ENCODE data around the gene ARIH2. TPM values are rescaled to one million over a fixed set of nuclear protein-coding genes. Genes with fewer than 3 reads are reported as not detected.
A peak's percentile ranks its signal among the peaks of the same experiment; 100 is the strongest.

The ARIH2 gene
- total and polyA plus RNA-seq, 9 of the 15 experiments (the other 6 are each of a cell fraction or from before 2014, with no cell fraction given): 27.0 to 120 (median 108) TPM

DNA sequence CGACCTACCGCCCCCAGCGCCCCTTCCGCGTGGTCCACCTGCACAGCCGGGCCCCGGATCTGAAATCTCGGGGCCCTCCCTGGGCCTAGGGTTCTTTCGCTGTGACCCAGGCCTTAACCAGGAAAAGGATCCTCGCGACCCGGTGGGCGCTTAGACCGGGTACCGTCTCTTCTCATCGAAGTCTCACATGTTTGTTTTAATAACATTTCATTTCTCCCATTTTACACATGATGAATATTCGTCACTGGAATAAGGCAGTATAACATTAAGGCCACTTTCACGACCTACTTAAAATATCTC lies 100.0 kb downstream of the ARIH2 start:
- peaks cover 3% of the 10 kb centered on the region for H3K9me1 ChIP-seq (ENCODE audit: control insufficient read depth, insufficient read depth, low read length)
- H3K79me2 ChIP-seq (ENCODE audit: control insufficient read depth, insufficient read depth, low read length): peaks cover 57% of the 10 kb centered on the region
- ChIA-PET POLR2A (interaction anchor here (2.5 to 8.4 kb wide), 3 partner anchors 10 to 75 kb away, joined by 15 to 104 read pairs (median 31); partner anchors contain the start of genes IMPDH2, QRICH1 and WDR6), CTCF (ENCODE audit: low intra/inter-chr PET ratio) (no interaction called here)
- intact Hi-C loops (cut with micrococcal nuclease): no loop called here
- H3K4me1 ChIP-seq (replicated peaks in 1 of 2; ENCODE audit: control insufficient read depth in 2 of 2, insufficient read depth in 2 of 2, low read length in 2 of 2): peaks cover 8 to 50% of the 10 kb centered on the region in 2 experiments; a peak in 4 of 5 replicates
- DNase-seq (ENCODE audit: extremely low read depth in 1 of 4, low spot score in 3 of 4) (no peak), ATAC-seq (no peak), FAIRE-seq (no peak)
- H3K9ac ChIP-seq (ENCODE audit: insufficient read depth in 1 of 2, low read depth in 2 of 2, low read length in 2 of 2): peak overlapping the region; percentile 50 to 91
- TF ChIP-seq HEY1 (CRISPR knock-in tag; IDR thresholded peaks at IDR 0.05; ENCODE audit: borderline replicate concordance) (no peak), POLR2A (conservative IDR thresholded peaks at IDR 0.05) (peak; percentile 13; the same call in 1 of the 2 replicates), SUPT5H (IDR thresholded peaks at IDR 0.05) (peak; percentile 3; the same call in 1 of the 2 replicates), CBX2 (IDR thresholded peaks at IDR 0.05; ENCODE audit: insufficient read depth, low read length, poor library complexity, severe bottlenecking) (no peak), PHF8 (IDR thresholded peaks at IDR 0.05; ENCODE audit: borderline replicate concordance, low read length) (peak; percentile 26; the same call in 1 of the 2 replicates), GABPA (tag; conservative IDR thresholded peaks at IDR 0.05; ENCODE audit: low read depth) (peak; percentile 76), NFRKB (IDR thresholded peaks at IDR 0.05; ENCODE audit: low read depth) (no peak), ETV6 (IDR thresholded peaks at IDR 0.05; ENCODE audit: borderline replicate concordance in 1 of 2, low read depth in 2 of 2, low read length in 1 of 2) (no peak), ETV6 (CRISPR knock-in tag; IDR thresholded peaks at IDR 0.05; ENCODE audit: borderline replicate concordance) (no peak), NR2C2 (CRISPR knock-in tag; IDR thresholded peaks at IDR 0.05) (no peak), NR2C2 (tag; IDR thresholded peaks at IDR 0.05) (no peak)
- in situ Hi-C loops (cut with MboI): no loop called here
- no TSS peak for BruUV-seq (replicated peaks)
- WGBS (ENCODE audit: insufficient coverage, low coverage, missing lambda C conversion rate): under 1% methylated on average over 17 of the region's 18 CpGs
- H3K27ac ChIP-seq (ENCODE audit: extremely low read depth, low read depth, low read length): peak overlapping the region; percentile 99
- peak overlapping the region; percentile 63 for H2AFZ ChIP-seq (ENCODE audit: low read depth, low read length)
- H3K9me3 ChIP-seq (replicated peaks; ENCODE audit: control insufficient read depth, insufficient read depth, low read depth, low read length): no peaks in the 10 kb centered on the region
- peaks cover 42% of the 10 kb centered on the region; the same call in 2 of the 3 replicates for H3K36me3 ChIP-seq (ENCODE audit: control insufficient read depth, insufficient read depth, low read length)
- H3K4me3 ChIP-seq: peak overlapping the region; percentile 74
- H3K27me3 ChIP-seq (ENCODE audit: control insufficient read depth in 2 of 2, insufficient read depth in 2 of 2, low read length in 2 of 2): no peaks in the 10 kb centered on the region
- H4K20me1 ChIP-seq (replicated peaks; ENCODE audit: control insufficient read depth, insufficient read depth, low read length): peaks cover 18% of the 10 kb centered on the region; the same call in 1 of the 2 replicates
- H3K4me2 ChIP-seq (ENCODE audit: insufficient read depth, low read length): peak overlapping the region; percentile 92
